SK-N-MC (cell line): ENCODE results near the gene PALMD.

Experiments used
- DNase-seq: peaks from one replicate; pipeline ENCODE4 v3.0.0-alpha.2; 2011; ENCODE audit warnings: low read depth, low spot score
- H3K27ac ChIP-seq: fragments of 200-600 bp; sonication (generic); 2 replicates; pipeline ENCODE4 v1.5.1; 2016; ENCODE audit warnings: mixed run types
- H3K36me3 ChIP-seq: fragments of 200-600 bp; sonication (generic); 2 replicates; pipeline ENCODE4 v1.6.1; 2017; ENCODE audit warnings: antibody characterized with exemption, low read length, mixed read lengths; ENCODE audit not compliant: insufficient read depth
- H3K4me3 ChIP-seq: fragments of 200-600 bp; sonication (generic); 2 replicates; pipeline ENCODE4 v1.5.1; 2016
- H3K9ac ChIP-seq: fragments of 200-600 bp; sonication (generic); 2 replicates; pipeline ENCODE4 v1.8.0; 2017; ENCODE audit warnings: mixed run types, mixed read lengths; ENCODE audit not compliant: insufficient read length
- H3K9me3 ChIP-seq: fragments of 200-600 bp; sonication (generic); 2 replicates; pipeline ENCODE4 v1.6.1; 2017; ENCODE audit warnings: low read depth, mild to moderate bottlenecking, antibody characterized with exemption, low read length, moderate library complexity, mixed read lengths
- EZH2 ChIP-seq: fragments of 200-600 bp; sonication (generic); IDR thresholded peaks from one replicate; pipeline ENCODE4 v1.6.1; 2017; ENCODE audit warnings: antibody characterized with exemption
- FOXP2 ChIP-seq: optimal IDR thresholded peaks from 2 replicates; pipeline ENCODE3; 2011; ENCODE audit warnings: mild to moderate bottlenecking, moderate library complexity; ENCODE audit not compliant: insufficient read depth; ENCODE audit errors: extremely low read length, control extremely low read depth
- POLR2AphosphoS5 ChIP-seq: IDR thresholded peaks from 2 replicates; pipeline ENCODE4 v1.6.1; 2012; ENCODE audit warnings: mild to moderate bottlenecking, low read depth, low read length, borderline replicate concordance

PALMD gene

DNA sequence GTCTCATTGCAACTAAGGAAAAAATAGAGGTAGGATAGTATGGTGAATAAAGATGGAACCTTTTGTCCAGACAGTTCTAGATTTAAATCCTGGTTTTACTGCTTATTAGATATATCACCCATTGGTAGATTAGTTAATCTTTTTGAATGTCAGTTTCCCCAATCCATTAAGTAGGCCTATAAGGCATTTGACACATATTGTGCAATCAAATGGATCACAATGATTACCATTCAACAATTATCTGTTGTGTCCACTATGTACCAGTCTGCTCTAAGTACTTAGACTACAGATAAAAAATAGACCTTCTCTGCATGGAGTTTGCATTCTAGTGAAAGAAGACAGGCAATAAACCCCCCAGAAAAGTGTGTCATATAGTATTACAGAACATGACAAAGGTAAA is 6.0 kb upstream of the PALMD start:
- TF ChIP-seq FOXP2 (no peak), EZH2 (no peak), POLR2AphosphoS5 (no peak)
- H3K36me3 ChIP-seq = no peaks in the 10 kb centered on the region
- H3K9me3 ChIP-seq = no peaks in the 10 kb centered on the region
- H3K9ac ChIP-seq = no peak overlapping the region
- DNase-seq = no peak
- no peak overlapping the region for H3K4me3 ChIP-seq
- H3K27ac ChIP-seq = no peak overlapping the region

DNA sequence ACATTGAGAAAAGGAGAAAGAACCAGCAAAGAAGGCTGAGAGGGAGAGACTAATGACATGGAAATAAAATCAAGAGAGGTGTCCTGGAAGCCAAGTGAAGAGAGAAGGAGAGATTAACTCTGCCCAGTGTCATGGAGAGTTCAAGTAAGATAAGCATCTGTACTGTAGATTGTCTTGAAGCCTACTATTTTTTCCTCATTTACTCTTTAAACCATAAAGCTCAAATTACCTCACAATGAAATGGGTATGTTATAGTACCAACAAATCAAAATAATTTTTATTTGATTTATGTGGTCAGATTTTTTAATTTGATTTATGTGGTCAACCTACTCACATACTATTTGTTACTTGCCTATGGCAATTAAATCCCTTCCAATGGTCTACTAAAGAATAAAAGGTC is 5.2 kb upstream of the PALMD start:
- DNase-seq = no peak
- H3K27ac ChIP-seq = no peak overlapping the region
- TF ChIP-seq FOXP2 (no peak), EZH2 (no peak), POLR2AphosphoS5 (no peak)
- H3K9ac ChIP-seq = no peak overlapping the region
- H3K4me3 ChIP-seq = no peak overlapping the region
- no peaks in the 10 kb centered on the region for H3K9me3 ChIP-seq
- no peaks in the 10 kb centered on the region for H3K36me3 ChIP-seq

DNA sequence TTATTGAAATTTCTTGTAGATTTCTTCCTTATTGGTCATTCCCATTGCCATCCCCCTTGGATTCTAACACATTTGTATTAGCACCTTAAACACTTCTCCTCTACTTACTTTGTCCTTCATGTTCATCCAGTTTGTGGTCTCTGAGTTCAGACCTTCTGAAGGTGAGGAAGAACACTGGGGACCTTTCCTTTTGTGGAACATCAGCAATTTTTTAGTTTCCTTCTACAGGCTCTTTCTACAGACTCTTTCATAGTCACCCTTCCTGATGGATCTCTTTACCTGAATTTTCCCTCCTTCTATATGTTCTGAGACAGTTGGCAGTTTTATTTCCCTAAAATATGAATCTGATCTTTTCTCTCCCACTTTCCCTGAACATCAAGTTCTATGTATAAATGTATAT is 4.4 kb upstream of the PALMD start:
- H3K4me3 ChIP-seq = no peak overlapping the region
- no peaks in the 10 kb centered on the region for H3K9me3 ChIP-seq
- H3K36me3 ChIP-seq = no peaks in the 10 kb centered on the region
- no peak overlapping the region for H3K27ac ChIP-seq
- no peak for DNase-seq
- no peak for TF ChIP-seq FOXP2
- TF ChIP-seq POLR2AphosphoS5 = no peak
- TF ChIP-seq EZH2 = no peak
- no peak overlapping the region for H3K9ac ChIP-seq

DNA sequence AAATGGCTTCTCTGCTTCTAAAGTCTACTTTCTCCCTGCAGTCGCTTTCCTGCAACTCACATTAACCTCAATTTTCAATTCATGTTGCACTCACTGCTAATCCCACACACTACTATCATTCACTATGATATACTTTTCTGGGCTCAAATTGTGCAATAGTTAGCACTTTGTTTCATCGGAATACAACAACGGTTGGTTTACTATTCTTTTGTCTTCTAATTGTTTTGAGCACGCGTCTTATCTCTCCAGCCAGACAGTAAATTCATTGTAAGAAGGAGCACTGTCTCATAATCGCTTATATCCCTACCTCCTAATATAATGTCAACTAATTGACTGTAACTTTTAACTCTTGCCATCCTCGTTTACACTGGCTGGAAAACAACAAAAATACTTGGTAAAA is 3.9 kb upstream of the PALMD start:
- Histone ChIP-seq H3K9ac (no peak overlapping the region), H3K27ac (no peak overlapping the region), H3K9me3 (no peaks in the 10 kb centered on the region), H3K36me3 (no peaks in the 10 kb centered on the region), H3K4me3 (no peak overlapping the region)
- no peak for DNase-seq
- TF ChIP-seq FOXP2 = no peak
- no peak for TF ChIP-seq POLR2AphosphoS5
- no peak for TF ChIP-seq EZH2

DNA sequence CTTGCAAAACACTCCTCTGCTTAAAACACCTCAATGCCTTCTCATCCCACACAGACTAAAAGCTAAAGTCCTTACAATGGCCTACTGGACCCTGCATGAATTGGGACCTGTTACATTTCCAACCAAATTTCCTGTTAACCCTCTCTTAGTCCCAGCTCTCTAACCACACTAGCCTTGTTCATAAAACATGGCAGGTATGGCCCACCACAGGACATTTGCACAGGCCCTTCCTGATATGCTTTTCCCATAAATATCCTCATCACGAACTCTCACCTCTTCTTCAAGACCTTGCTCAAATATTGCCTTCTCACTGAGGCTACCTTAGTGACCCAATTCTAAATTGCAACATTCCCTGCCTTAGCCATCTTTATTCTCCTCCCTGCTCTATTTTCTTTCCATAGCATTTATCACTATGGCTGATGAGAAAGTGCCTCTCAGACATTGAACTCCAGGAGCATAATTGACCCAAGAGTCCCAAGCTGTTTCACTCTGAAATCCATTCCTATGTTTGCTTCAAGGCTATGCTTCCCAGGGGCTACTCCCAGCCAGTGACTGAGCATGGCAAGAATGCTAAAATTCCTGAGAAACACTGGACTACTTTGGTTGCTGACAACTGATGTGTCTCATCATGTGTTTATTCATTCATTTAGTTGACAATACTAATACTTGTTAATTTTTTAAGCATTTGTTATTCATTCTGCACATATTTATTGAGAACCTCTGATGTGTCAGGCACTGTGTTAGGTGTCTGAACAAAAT is 2.7 kb upstream of the PALMD start:
- no peak for DNase-seq
- no peaks in the 10 kb centered on the region for H3K36me3 ChIP-seq
- TF ChIP-seq FOXP2 (no peak), EZH2 (no peak), POLR2AphosphoS5 (no peak)
- no peak overlapping the region for H3K4me3 ChIP-seq
- no peak overlapping the region for H3K9ac ChIP-seq
- H3K9me3 ChIP-seq = no peaks in the 10 kb centered on the region
- H3K27ac ChIP-seq = no peak overlapping the region

DNA sequence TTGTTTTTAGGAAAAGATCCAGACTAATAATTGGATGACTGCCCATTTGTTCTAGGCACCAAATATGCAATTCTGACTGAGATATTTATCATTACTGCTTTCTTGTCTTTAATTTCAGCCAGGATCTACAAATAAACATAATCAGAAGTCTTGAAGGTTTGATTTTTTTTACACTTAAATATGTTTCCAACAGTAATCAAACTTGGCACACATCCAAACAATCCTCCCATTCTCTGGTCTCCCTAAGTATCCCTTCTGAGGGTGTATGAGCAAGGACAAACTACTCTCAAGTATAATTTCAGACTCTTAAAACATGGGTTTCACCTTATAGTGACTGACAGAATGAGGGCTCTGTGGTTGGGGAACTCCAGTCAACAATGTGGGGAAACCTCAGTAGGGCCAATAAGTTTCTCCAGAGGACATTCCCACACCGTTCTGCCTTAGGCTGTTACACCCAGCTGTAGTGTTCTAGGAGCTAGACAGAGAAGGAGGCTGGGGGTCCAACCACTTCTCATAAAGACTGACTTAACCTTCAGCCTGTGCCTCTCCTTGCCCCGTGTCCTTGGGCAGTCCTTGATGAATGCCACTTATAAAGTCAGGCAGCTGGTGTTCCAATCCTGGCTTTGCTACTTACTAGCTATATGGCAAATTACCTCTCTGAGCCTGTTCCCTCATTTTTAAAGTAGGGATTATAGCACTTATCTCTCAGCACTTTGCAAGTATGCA is 1.5 kb upstream of the PALMD start:
- TF ChIP-seq POLR2AphosphoS5 (no peak), EZH2 (no peak), FOXP2 (no peak)
- DNase-seq = no peak
- no peak overlapping the region for H3K27ac ChIP-seq
- no peak overlapping the region for H3K4me3 ChIP-seq
- no peaks in the 10 kb centered on the region for H3K9me3 ChIP-seq
- no peak overlapping the region for H3K9ac ChIP-seq
- H3K36me3 ChIP-seq = no peaks in the 10 kb centered on the region

DNA sequence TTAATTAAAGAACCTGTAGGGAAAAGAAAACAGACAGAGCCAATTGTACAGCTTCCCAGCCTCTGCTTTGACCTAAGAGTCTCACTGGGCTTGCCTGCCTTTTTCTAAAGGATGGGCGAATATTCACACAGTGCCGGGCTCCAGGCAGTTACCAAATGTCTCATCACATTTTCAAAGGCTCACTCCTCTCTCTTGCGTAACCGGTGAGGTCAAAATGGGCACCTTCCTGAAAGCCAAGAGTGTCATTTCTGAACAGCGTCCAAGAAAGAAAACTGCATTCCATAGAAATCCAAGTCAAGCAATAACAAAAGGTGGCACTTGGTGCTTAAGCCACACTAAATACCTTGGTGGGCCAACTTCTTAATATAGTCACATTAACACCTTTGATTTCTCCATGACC is 710 bp upstream of the PALMD start:
- H3K4me3 ChIP-seq = no peak overlapping the region
- H3K9ac ChIP-seq = no peak overlapping the region
- no peaks in the 10 kb centered on the region for H3K36me3 ChIP-seq
- DNase-seq = no peak
- no peak overlapping the region for H3K27ac ChIP-seq
- TF ChIP-seq EZH2 = no peak
- TF ChIP-seq POLR2AphosphoS5 = no peak
- H3K9me3 ChIP-seq = no peaks in the 10 kb centered on the region

DNA sequence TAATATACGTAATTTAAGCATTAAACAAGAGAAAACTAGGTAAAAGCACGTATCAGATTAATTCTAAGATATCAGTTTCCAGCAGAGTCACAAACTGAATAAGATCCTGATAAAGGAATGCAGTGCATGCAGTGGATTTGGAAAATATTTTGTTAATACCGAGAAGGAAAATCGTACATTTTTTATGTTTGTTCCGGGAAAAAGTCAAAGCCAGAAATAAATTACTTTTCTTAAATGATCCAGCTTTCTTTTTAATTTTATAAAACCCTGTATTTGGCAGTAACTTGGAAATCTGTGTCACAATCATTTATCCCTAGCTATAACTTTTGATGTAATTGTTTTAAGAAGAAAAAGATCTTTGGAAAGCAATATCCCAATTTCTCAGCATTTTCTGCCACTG is 955 bp downstream of the PALMD start:
- H3K27ac ChIP-seq = no peak overlapping the region
- no peak overlapping the region for H3K9ac ChIP-seq
- H3K9me3 ChIP-seq = no peaks in the 10 kb centered on the region
- no peaks in the 10 kb centered on the region for H3K36me3 ChIP-seq
- H3K4me3 ChIP-seq = no peak overlapping the region
- TF ChIP-seq POLR2AphosphoS5 (no peak), FOXP2 (no peak)
- no peak for DNase-seq

DNA sequence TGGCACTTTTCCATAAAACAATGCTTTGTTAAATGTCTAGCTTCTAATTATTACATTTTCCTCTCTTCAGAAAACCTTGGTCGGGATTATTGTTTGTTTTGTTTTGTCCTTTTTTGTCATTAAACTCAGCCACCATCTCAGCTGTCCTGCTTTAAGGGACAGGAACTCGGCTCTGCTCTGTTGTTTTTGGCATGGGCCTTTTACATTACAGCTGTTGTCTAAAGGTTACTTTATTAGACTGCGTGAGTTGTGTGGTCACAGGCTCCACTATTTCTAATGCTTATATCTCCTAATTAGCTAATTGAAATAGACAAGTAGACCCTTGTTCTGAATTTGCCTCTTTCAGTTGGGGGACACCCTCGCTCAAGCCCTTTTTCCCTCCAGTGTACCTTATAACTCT is 1.6 kb downstream of the PALMD start:
- DNase-seq = no peak
- Histone ChIP-seq H3K36me3 (no peaks in the 10 kb centered on the region), H3K27ac (no peak overlapping the region), H3K9me3 (no peaks in the 10 kb centered on the region), H3K4me3 (no peak overlapping the region), H3K9ac (no peak overlapping the region)
- no peak for TF ChIP-seq FOXP2
- TF ChIP-seq POLR2AphosphoS5 = no peak
- no peak for TF ChIP-seq EZH2

DNA sequence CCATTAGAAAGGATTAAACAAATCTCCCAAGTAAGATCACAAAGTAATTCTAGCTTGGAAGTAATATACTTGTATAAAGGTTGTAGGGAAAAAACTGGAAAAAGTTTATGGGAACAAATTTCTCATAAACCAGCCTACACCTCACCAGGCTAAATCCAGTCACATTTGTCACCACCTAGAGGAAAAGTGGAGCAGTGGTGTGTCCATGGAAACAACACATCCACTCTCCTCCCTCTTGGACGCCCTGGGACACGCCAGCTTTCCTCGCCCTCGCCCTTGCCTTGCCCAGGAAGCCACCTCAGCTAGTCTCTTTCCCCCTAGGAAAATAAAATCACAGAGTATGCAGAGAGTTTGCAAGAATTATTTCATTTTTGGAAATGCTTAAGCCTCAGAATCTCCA is 2.2 kb downstream of the PALMD start:
- TF ChIP-seq EZH2 = no peak
- no peak for TF ChIP-seq POLR2AphosphoS5
- no peak for TF ChIP-seq FOXP2
- H3K27ac ChIP-seq = no peak overlapping the region
- DNase-seq = no peak

More for the DNA sequence above, 2.2 kb downstream of the PALMD start:
- no peaks in the 10 kb centered on the region for H3K36me3 ChIP-seq
- no peak overlapping the region for H3K9ac ChIP-seq
- no peak overlapping the region for H3K4me3 ChIP-seq
- H3K9me3 ChIP-seq = no peaks in the 10 kb centered on the region
